HCT116 (cell line): Measurements from ENCODE around the gene SMAD7. TPM values are rescaled to one million over a fixed set of nuclear protein-coding genes. Genes with fewer than 3 reads are reported as not detected.

Experiments
- ATAC-seq: fragments of 200-7000 bp; cut with Tn5 transposase; 2 replicates; pipeline ENCODE4 v1.9.1; 2020; ENCODE audit warnings: mild to moderate bottlenecking, moderate library complexity
- BruUV-seq: library from RNA; stranded (reverse); fragments of 400-500 nt; replicated peaks from 2 replicates; lab custom pipeline; 2021; lab: Mats Ljungman, UMichigan
- CTCF ChIA-PET: fragments of 300-600 bp; sonication (Branson Sonifier 250); formaldehyde crosslinking; loops from one replicate; lab custom pipeline; 2021; ENCODE audit warnings: antibody characterized with exemption; lab: Charles Lee
- POLR2A ChIA-PET: fragments of 300-600, 350-600 bp; sonication (Branson Sonifier 250); formaldehyde crosslinking; loops from one replicate; lab custom pipeline; 2021; ENCODE audit warnings: antibody characterized with exemption; lab: Charles Lee
- RAD21 ChIA-PET, 2 experiments: fragments of 300-600 bp; sonication (Branson Sonifier 250); formaldehyde crosslinking; loops; one replicate each; lab custom pipeline; 2023; ENCODE audit warnings: low total read pairs in 2 of 2; ENCODE audit not compliant: uncharacterized antibody in 2 of 2, unreplicated experiment in 2 of 2, low non-redundant PET in 1 of 2; lab: Charles Lee
- DNase-seq: peaks from one replicate; pipeline ENCODE4 v3.0.0-alpha.2; 2010; ENCODE audit warnings: low read depth, low spot score
- H2AFZ ChIP-seq: fragments of 200-600 bp; shearing (Covaris generic), sonication (generic); 2 replicates; pipeline ENCODE4 v1.6.1; 2017; ENCODE audit warnings: low read depth, mixed run types, mixed read lengths, antibody characterized with exemption, low read length; ENCODE audit not compliant: poor library complexity, severe bottlenecking
- H3K27ac ChIP-seq: 2 replicates; pipeline ENCODE4 v1.5.1; 2012; ENCODE audit warnings: low read depth, low read length
- H3K27me3 ChIP-seq: fragments of 200-600 bp; sonication (generic); 2 replicates; pipeline ENCODE4 v1.6.1; 2016; ENCODE audit warnings: mixed run types, low read length, mixed read lengths; ENCODE audit not compliant: insufficient read depth
- H3K36me3 ChIP-seq, 2 experiments: fragments of 200-500 bp in 1 of 2; fragments of 200-600 bp in 1 of 2; sonication (Bioruptor generic) in 1 of 2; sonication (generic) in 1 of 2; 2 replicates each; pipeline versions ENCODE4 v1.5.1 to v1.6.1; 2014 to 2016; ENCODE audit warnings: low read length in 2 of 2, inconsistent platforms in 1 of 2, mixed read lengths in 1 of 2, mixed run types in 1 of 2; ENCODE audit not compliant: insufficient read depth in 2 of 2, control insufficient read depth in 1 of 2
- H3K4me1 ChIP-seq, 2 experiments: fragments of 200-600 bp in 1 of 2; sonication (generic) in 1 of 2; 2 replicates each; pipeline versions ENCODE4 v1.5.1 to v1.6.1; 2012 to 2017; ENCODE audit warnings: low read length in 2 of 2, inconsistent platforms in 1 of 2, mild to moderate bottlenecking in 1 of 2, mixed read lengths in 1 of 2, mixed run types in 1 of 2, moderate library complexity in 1 of 2; ENCODE audit not compliant: insufficient read depth in 2 of 2, control insufficient read depth in 1 of 2
- H3K4me2 ChIP-seq: fragments of 200-600 bp; sonication (generic); 2 replicates; pipeline ENCODE4 v1.6.1; 2017; ENCODE audit warnings: mixed run types, low read length, mixed read lengths
- H3K4me3 ChIP-seq, 2 experiments: fragments of 200-600 bp in 1 of 2; sonication (generic) in 1 of 2; replicated peaks in 1 of 2; 2 replicates each; pipeline ENCODE4 v1.5.1; 2011 to 2016; ENCODE audit warnings: low read length in 2 of 2, control low read depth in 1 of 2, low read depth in 1 of 2, mild to moderate bottlenecking in 1 of 2, mixed read lengths in 1 of 2, mixed run types in 1 of 2
- H3K79me2 ChIP-seq: fragments of 200-600 bp; sonication (generic); 2 replicates; pipeline ENCODE4 v1.6.1; 2017; ENCODE audit warnings: mild to moderate bottlenecking, mixed run types, low read length, moderate library complexity, mixed read lengths; ENCODE audit not compliant: insufficient read depth
- H3K9ac ChIP-seq: fragments of 200-600 bp; sonication (generic); 2 replicates; pipeline ENCODE4 v1.6.1; 2016; ENCODE audit warnings: low read length, mixed read lengths
- H3K9me2 ChIP-seq: fragments of 200-600 bp; sonication (generic), shearing (Covaris generic); 2 replicates; pipeline ENCODE4 v1.6.1; 2017; ENCODE audit warnings: mixed run types, mild to moderate bottlenecking, moderate library complexity; ENCODE audit not compliant: insufficient read depth
- H3K9me3 ChIP-seq, 2 experiments: fragments of 200-500 bp in 1 of 2; fragments of 200-600 bp in 1 of 2; sonication (Bioruptor generic) in 1 of 2; sonication (generic) in 1 of 2; 2 replicates each; pipeline ENCODE4 v1.6.1; 2014 to 2017; ENCODE audit warnings: low read length in 2 of 2, mixed read lengths in 2 of 2, inconsistent platforms in 1 of 2, low read depth in 1 of 2, mild to moderate bottlenecking in 1 of 2, mixed run types in 1 of 2, moderate library complexity in 1 of 2; ENCODE audit not compliant: control insufficient read depth in 1 of 2, insufficient read depth in 1 of 2
- H4K20me1 ChIP-seq: fragments of 200-600 bp; sonication (generic), shearing (Covaris generic); 2 replicates; pipeline ENCODE4 v1.6.1; 2017; ENCODE audit warnings: mixed run types, mild to moderate bottlenecking, moderate library complexity; ENCODE audit not compliant: insufficient read depth
- ATF3 ChIP-seq: IDR thresholded peaks from 2 replicates; pipeline ENCODE4 v1.6.1; 2012
- CBX3 ChIP-seq: IDR thresholded peaks from 2 replicates; pipeline ENCODE4 v1.6.1; 2012; ENCODE audit warnings: low read depth
- EGR1 ChIP-seq: IDR thresholded peaks from 2 replicates; pipeline ENCODE4 v1.6.1; 2012; ENCODE audit warnings: low read depth
- EZH2 ChIP-seq: fragments of 200-600 bp; sonication (generic); IDR thresholded peaks from 2 replicates; pipeline ENCODE4 v1.6.1; 2017; ENCODE audit warnings: antibody characterized with exemption, mixed run types
- POLR2A ChIP-seq: IDR thresholded peaks from 2 replicates; pipeline ENCODE4 v1.7.0; 2011; ENCODE audit warnings: borderline replicate concordance; ENCODE audit not compliant: insufficient read depth, insufficient read length; ENCODE audit errors: extremely low read depth
- SIN3A ChIP-seq: IDR thresholded peaks from 2 replicates; pipeline ENCODE4 v1.6.1; 2012; ENCODE audit warnings: low read depth
- intact Hi-C: fragments of 100-400 bp; cut with micrococcal nuclease; formaldehyde crosslinking; loops from 2 replicates; pipeline ENCODE4 v1.10.0; 2022
- total RNA-seq: library from RNA; stranded (reverse); gene quantifications from one replicate; pipeline ENCODE4 v1.2.1, GENCODE V29; 2021; ENCODE audit not compliant: unreplicated experiment
- TF ChIP-seq, protein P1 (sequence below): IDR thresholded peaks from 2 replicates; pipeline ENCODE4 v1.6.1; 2011; ENCODE audit warnings: mild to moderate bottlenecking, low read length, moderate library complexity; ENCODE audit not compliant: insufficient replicate concordance; ENCODE audit errors: extremely low read depth

Gene SMAD7
- total RNA-seq, 1 experiment from 2014 or later, result 7.2 TPM

- ATAC-seq (no peak), DNase-seq (no peak)
- Histone ChIP-seq H3K36me3 (no peaks in the 10 kb centered on the region), H3K4me2 (no peak overlapping the region), H3K4me1 (peaks cover 0 to 2% of the 10 kb centered on the region in 2 experiments; a peak in 2 of 4 replicates), H4K20me1 (no peaks in the 10 kb centered on the region), H3K9ac (no peak overlapping the region), H3K27ac (no peak overlapping the region), H3K9me3 (no peaks in the 10 kb centered on the region), H3K9me2 (no peaks in the 10 kb centered on the region), H3K4me3 (no peak overlapping the region), H3K79me2 (no peaks in the 10 kb centered on the region), H3K27me3 (peaks cover 6% of the 10 kb centered on the region; the same call in 1 of the 2 replicates), H2AFZ (no peak overlapping the region)
- RAD21 ChIA-PET, result no interaction called here
- intact Hi-C loops, result no loop called here
- POLR2A ChIA-PET, result no interaction called here
- TF ChIP-seq ATF3 (no peak), EGR1 (no peak), SIN3A (no peak)
- BruUV-seq, result no TSS peak
- CTCF ChIA-PET, result no interaction called here
Measured at GRCh38 chr18:48966523-48966922, 15.8 kb upstream of the SMAD7 start.

GRCh38 chr18:48963586-48964470 lies 13.1 kb upstream of the SMAD7 start:
- Histone ChIP-seq H3K4me2 (no peak overlapping the region), H3K79me2 (no peaks in the 10 kb centered on the region), H2AFZ (no peak overlapping the region), H4K20me1 (no peaks in the 10 kb centered on the region), H3K4me1 (peaks cover 12 to 23% of the 10 kb centered on the region in 2 experiments), H3K27ac (no peak overlapping the region), H3K4me3 (no peak overlapping the region), H3K36me3 (no peaks in the 10 kb centered on the region), H3K27me3 (peaks cover 6% of the 10 kb centered on the region; the same call in 1 of the 2 replicates), H3K9me2 (no peaks in the 10 kb centered on the region), H3K9me3 (no peaks in the 10 kb centered on the region), H3K9ac (no peak overlapping the region)
- TF ChIP-seq ATF3 (no peak), EZH2 (no peak), CBX3 (no peak), POLR2A (no peak)
- TF ChIP-seq, protein P1, sequence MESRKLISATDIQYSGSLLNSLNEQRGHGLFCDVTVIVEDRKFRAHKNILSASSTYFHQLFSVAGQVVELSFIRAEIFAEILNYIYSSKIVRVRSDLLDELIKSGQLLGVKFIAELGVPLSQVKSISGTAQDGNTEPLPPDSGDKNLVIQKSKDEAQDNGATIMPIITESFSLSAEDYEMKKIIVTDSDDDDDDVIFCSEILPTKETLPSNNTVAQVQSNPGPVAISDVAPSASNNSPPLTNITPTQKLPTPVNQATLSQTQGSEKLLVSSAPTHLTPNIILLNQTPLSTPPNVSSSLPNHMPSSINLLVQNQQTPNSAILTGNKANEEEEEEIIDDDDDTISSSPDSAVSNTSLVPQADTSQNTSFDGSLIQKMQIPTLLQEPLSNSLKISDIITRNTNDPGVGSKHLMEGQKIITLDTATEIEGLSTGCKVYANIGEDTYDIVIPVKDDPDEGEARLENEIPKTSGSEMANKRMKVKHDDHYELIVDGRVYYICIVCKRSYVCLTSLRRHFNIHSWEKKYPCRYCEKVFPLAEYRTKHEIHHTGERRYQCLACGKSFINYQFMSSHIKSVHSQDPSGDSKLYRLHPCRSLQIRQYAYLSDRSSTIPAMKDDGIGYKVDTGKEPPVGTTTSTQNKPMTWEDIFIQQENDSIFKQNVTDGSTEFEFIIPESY, result no peak
- ChIA-PET CTCF (no interaction called here), RAD21 (no interaction called here), POLR2A (no interaction called here)
- no TSS peak for BruUV-seq
- no peak for DNase-seq
- intact Hi-C loops, result no loop called here
- ATAC-seq, result no peak
